Spleen (tissue), 13 donors: ENCODE results near the gene ZNF124. TPM values are rescaled to one million over a fixed set of nuclear protein-coding genes. Genes with fewer than 3 reads are reported as not detected.
"Not testable (repeated sequence)": the region's sequence is repeated elsewhere in the genome, so short reads cannot be mapped to it uniquely, and the experiment has no call there.

Experiments
- DNase-seq: peaks from one replicate; pipeline ENCODE4 v3.0.0-alpha.2; 2020
- H3K27ac ChIP-seq, 8 donors: fragments of 200-600 bp; sonication (generic) in 7 of 8; 1 replicate in 4 of 8; 2 replicates in 4 of 8; pipeline versions ENCODE4 v1.5.0 to v1.8.0; 2016 to 2021; ENCODE audit warnings: inconsistent platforms in 4 of 8, mild to moderate bottlenecking in 4 of 8, moderate library complexity in 1 of 8
- H3K27me3 ChIP-seq, 7 donors: fragments of 200-600 bp; sonication (generic) in 6 of 7; replicated peaks in 1 of 7; 1 replicate in 4 of 7; 2 replicates in 3 of 7; pipeline versions ENCODE4 v1.5.0 to v1.8.0; 2016 to 2021; ENCODE audit warnings: inconsistent platforms in 3 of 7, mild to moderate bottlenecking in 1 of 7
- H3K36me3 ChIP-seq, 6 donors: fragments of 200-600 bp; sonication (generic) in 5 of 6; 1 replicate in 4 of 6; 2 replicates in 2 of 6; pipeline versions ENCODE4 v1.5.0 to v1.8.0; 2016 to 2021; ENCODE audit warnings: inconsistent platforms in 2 of 6
- H3K4me1 ChIP-seq, 6 donors: fragments of 200-600 bp; sonication (generic) in 5 of 6; 1 replicate in 3 of 6; 2 replicates in 3 of 6; pipeline versions ENCODE4 v1.5.0 to v1.8.0; 2016 to 2021; ENCODE audit warnings: inconsistent platforms in 3 of 6
- H3K4me3 ChIP-seq, 8 donors: fragments of 200-600 bp; sonication (generic) in 7 of 8; 1 replicate in 4 of 8; 2 replicates in 4 of 8; pipeline versions ENCODE4 v1.5.0 to v1.8.0; 2016 to 2021; ENCODE audit warnings: inconsistent platforms in 4 of 8, mild to moderate bottlenecking in 4 of 8, moderate library complexity in 2 of 8
- H3K9me3 ChIP-seq, 8 donors: fragments of 200-600 bp; sonication (generic) in 7 of 8; 1 replicate in 4 of 8; 2 replicates in 4 of 8; pipeline versions ENCODE4 v1.5.0 to v1.8.0; 2016 to 2021; ENCODE audit warnings: inconsistent platforms in 4 of 8
- POLR2A ChIP-seq, 3 donors: fragments of 450-650 bp; IDR thresholded peaks; one replicate each; pipeline ENCODE4 v1.5.1; 2017; ENCODE audit warnings: antibody characterized with exemption in 3 of 3, mild to moderate bottlenecking in 1 of 3
- POLR2AphosphoS5 ChIP-seq, 3 donors: sonication (generic); formaldehyde crosslinking; IDR thresholded peaks; one replicate each; pipeline ENCODE4 v1.5.1; 2017; ENCODE audit warnings: antibody characterized with exemption in 3 of 3
- WGBS, 5 donors: extraction: QIAGEN DNeasy Blood & Tissue Kit in 3 of 5; methylation state at CpG; one replicate each; pipeline versions ENCODE4 v1.1.5 to v1.1.7; 2013 to 2018; 5-methylcytosine and 5-hydroxymethylcytosine counted together
- intact Hi-C: fragments of 100-400 bp; cut with DNase I; formaldehyde crosslinking; loops from one replicate; pipeline ENCODE4 v1.15.0; 2023; ENCODE audit warnings: low total_unique reads
- long read RNA-seq, 2 donors: transcript quantifications; one replicate each; lab custom pipeline, GENCODE V29; 2026
- polyA plus RNA-seq, 3 donors: library from polyadenylated mRNA; stranded (reverse); fragments of 200-250 nt; gene quantifications; one replicate each; pipeline ENCODE4 v1.2.1, GENCODE V29; 2013
- total RNA-seq, 7 donors: library from RNA; depleted of rRNA in 3 of 7; stranded (reverse); fragments of >200 nt in 3 of 7; fragmentation: NEBNext Ultra II Directional in 4 of 7; extraction: Animal tissue kit (Norgen Biotek cat#: 25700) in 4 of 7; gene quantifications; one replicate each; pipeline versions ENCODE4 v1.1.0 to v1.2.1, GENCODE V29; 2016 to 2021
- TF ChIP-seq, protein P1 (sequence below), 11 experiments: fragments of 200-600 bp in 7 of 11; fragments of 450-650 bp in 4 of 11; sonication (generic) in 4 of 11; IDR thresholded peaks in 8 of 11; conservative IDR thresholded peaks in 3 of 11; 1 replicate in 7 of 11; 2 replicates in 4 of 11; pipeline versions ENCODE4 v1.4.0 to v1.8.0; 2016 to 2021; ENCODE audit warnings: antibody characterized with exemption in 11 of 11, inconsistent platforms in 4 of 11, mild to moderate bottlenecking in 1 of 11
- donor health status: healthy with polysubstance abuse.
- donor health status: DM: no; HTN: no; CAD: no; lungs with moderate emphysema.
- donor health status: DM: no; HTN: no; CAD: no.
- donor health status: Bipolar disorder and iron deficiency.
- donor health status: healthy.
- donor health status: DM: no; HTN: no; CAD: no.
- donor health status: DM: yes; HTN: yes; CAD: no.

The ZNF124 gene
- total RNA-seq (10 to 100 TPM; 34.3 to 44.5 (median 38.6) TPM), polyA plus RNA-seq (1 to 10 TPM; 2.7 to 3.8 (median 3.2) TPM)
- long read RNA-seq, donor 1, partial matches to known transcripts, result 0 of 3 reads
- long read RNA-seq, donor 1, other reads (novel, unspliced or antisense), result 0 of 3 reads
- long read RNA-seq, donor 2, partial matches to known transcripts, result 0 of 4 reads
- long read RNA-seq, donor 2, other reads (novel, unspliced or antisense), result 0 of 4 reads

DNA sequence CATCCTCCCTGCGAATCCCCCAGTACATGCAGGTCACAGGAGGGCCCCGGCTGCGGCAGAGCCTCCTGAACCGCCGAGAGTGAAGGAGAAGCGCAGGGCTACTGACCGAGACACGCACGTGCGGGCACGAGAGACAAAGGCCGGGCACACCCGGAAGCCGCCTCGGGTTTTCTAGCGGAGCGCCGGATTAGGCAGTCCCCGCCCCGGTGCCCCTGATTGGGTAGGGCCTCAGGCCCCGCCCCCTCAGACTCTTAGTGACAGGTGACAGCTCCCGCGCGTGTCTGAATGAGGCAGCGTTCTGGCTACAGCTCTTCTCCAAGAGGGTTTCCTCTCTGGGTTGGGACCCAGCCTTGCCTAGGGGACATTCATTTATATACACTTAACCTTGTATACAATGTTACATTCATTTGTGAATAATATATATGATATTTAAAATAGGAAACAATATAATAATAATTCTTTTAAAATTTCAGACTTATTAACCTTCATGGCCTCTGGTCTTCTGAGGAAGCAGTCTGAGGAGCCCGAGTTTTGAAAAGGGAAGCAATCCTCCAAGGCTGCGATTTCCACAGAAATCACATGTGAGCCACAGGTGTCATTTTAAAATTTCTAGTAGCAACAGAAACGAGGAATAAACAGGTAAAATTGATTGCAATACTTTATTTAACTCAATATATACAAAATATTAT, at the start of gene ZNF124:
ZNF124 (minus strand) TSS at position 146 of the 689 bp plus-strand sequence; CDS start at position 3, 143 bp downstream.
- H3K4me3 ChIP-seq, result peak within 1 kb of the TSS in 1 of 8 donors; percentile 12
- H3K27me3 ChIP-seq, intact Hi-C loops, DNase-seq: not testable (repeated sequence)
- peaks cover 0 to 21% (median 11%) of the 10 kb centered on the region in 6 donors for H3K4me1 ChIP-seq
- peaks cover 0 to 12% (median 0%) of the 10 kb centered on the region in 6 donors for H3K36me3 ChIP-seq
- H3K9me3 ChIP-seq, result peaks cover 0 to 26% (median 16%) of the 10 kb centered on the region in 8 donors
- H3K27ac ChIP-seq, result peak within 1 kb of the TSS in 2 of 8 donors; percentile 41 to 42
- 6 to 21% (median 13%) methylated on average over 3 to 6 of the region's 28 CpGs for WGBS, 5 donors

DNA sequence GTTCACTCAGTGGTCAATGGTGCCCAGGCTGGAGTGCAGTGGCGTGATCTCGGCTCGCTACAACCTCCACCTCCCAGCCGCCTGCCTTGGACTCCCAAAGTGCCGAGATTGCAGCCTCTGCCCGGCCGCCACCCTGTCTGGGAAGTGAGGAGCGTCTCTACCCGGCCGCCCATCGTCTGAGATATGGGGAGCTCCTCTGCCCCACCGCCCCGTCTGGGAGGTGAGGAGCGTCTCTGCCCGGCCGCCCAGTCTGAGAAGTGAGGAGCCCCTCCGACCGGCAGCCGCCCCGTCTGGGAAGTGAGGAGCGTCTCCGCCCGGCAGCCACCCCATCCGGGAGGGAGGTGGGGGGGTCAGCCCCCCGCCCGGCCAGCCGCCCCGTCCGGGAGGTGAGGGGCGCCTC, 48.5 kb upstream of the ZNF124 start:
- not testable (repeated sequence) for H3K27me3 ChIP-seq, H3K4me3 ChIP-seq

DNA sequence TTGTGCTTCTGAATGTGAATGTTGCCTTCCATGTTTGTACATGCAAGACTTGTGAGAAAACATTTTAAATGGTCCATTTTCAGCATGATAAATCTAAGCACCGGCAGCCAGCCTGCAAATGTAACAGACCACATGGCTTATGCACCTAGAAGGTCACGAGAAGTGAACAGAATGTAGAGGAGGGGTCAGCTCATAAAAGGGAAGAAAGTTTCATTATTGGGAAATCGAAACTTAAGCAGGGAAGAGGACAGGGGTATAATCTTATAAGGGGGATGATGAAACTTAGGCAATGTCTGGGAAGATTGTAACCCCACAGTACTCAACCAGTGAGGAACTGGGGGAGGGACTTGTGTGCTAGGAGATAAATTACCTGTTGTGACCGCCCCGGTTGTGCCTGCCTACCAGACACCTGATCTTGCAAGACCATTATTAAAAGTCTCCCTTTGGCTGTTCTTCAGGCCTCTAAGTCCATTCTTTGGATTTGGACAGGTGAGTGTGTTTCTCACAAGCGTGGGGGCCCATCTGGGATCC, 46.4 kb upstream of the ZNF124 start:
- no peak overlapping the region for H3K4me3 ChIP-seq
- peaks cover 0 to 2% (median 0%) of the 10 kb centered on the region in 6 donors for H3K4me1 ChIP-seq
- no peaks in the 10 kb centered on the region for H3K27me3 ChIP-seq
- no peaks in the 10 kb centered on the region for H3K36me3 ChIP-seq
- no peak for DNase-seq
- 67 to 89% (median 77%) methylated on average over 6 of the region's 6 CpGs for WGBS, 5 donors
- intact Hi-C loops, result no loop called here
- no peak overlapping the region for H3K27ac ChIP-seq
- H3K9me3 ChIP-seq, result peaks cover 0 to 10% (median 0%) of the 10 kb centered on the region in 8 donors
- TF ChIP-seq POLR2A (IDR thresholded peaks at IDR 0.05) (no peak), POLR2AphosphoS5 (IDR thresholded peaks at IDR 0.05) (no peak)
- TF ChIP-seq, protein P1, sequence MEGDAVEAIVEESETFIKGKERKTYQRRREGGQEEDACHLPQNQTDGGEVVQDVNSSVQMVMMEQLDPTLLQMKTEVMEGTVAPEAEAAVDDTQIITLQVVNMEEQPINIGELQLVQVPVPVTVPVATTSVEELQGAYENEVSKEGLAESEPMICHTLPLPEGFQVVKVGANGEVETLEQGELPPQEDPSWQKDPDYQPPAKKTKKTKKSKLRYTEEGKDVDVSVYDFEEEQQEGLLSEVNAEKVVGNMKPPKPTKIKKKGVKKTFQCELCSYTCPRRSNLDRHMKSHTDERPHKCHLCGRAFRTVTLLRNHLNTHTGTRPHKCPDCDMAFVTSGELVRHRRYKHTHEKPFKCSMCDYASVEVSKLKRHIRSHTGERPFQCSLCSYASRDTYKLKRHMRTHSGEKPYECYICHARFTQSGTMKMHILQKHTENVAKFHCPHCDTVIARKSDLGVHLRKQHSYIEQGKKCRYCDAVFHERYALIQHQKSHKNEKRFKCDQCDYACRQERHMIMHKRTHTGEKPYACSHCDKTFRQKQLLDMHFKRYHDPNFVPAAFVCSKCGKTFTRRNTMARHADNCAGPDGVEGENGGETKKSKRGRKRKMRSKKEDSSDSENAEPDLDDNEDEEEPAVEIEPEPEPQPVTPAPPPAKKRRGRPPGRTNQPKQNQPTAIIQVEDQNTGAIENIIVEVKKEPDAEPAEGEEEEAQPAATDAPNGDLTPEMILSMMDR (IDR thresholded peaks at IDR 0.05 in 8 of 11, conservative IDR thresholded peaks at IDR 0.05 in 3 of 11), result no peak

More for the DNA sequence above, 48.5 kb upstream of the ZNF124 start:
- peaks cover 0 to 27% (median 18%) of the 10 kb centered on the region in 8 donors for H3K9me3 ChIP-seq
- intact Hi-C loops, H3K4me1 ChIP-seq, H3K27ac ChIP-seq, H3K36me3 ChIP-seq, DNase-seq: not testable (repeated sequence)
- 96 to 98% (median 96%) methylated on average over 17 to 25 of the region's 30 CpGs for WGBS, 5 donors

DNA sequence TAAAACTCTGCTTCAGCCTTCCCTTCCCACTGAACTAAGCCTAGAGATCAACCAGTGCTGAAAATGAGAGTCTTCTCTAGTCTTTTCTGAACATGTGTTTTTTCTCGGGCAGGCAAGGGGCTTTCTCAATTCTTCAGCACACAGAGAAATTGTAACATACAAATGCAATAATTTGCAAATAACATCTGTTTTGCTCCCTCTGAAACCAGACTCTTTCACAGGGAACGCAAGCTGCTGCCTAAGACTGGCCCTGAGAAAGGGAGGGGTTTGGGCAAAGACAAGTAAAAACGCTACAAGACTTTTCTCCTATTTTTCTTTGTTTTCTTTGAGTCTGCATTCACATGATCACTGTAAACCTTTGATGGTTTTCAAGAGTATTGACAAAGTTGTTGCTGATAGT, 44.4 kb upstream of the ZNF124 start:
- Histone ChIP-seq H3K36me3 (no peaks in the 10 kb centered on the region), H3K9me3 (no peaks in the 10 kb centered on the region), H3K27me3 (no peaks in the 10 kb centered on the region), H3K4me1 (peaks cover 0 to 21% (median 8%) of the 10 kb centered on the region in 6 donors), H3K27ac (no peak overlapping the region), H3K4me3 (no peak overlapping the region)
- 76 to 79% (median 79%) methylated on average over 3 of the region's 3 CpGs for WGBS, 5 donors
- intact Hi-C loops, result no loop called here
- no peak for TF ChIP-seq POLR2AphosphoS5 (IDR thresholded peaks at IDR 0.05)
- no peak for TF ChIP-seq POLR2A (IDR thresholded peaks at IDR 0.05)
- TF ChIP-seq, protein P1 (IDR thresholded peaks at IDR 0.05 in 8 of 11, conservative IDR thresholded peaks at IDR 0.05 in 3 of 11), result no peak
- no peak for DNase-seq
